H7 (cell line): ENCODE data around the gene LTC4S. TPM values are rescaled to one million over a fixed set of nuclear protein-coding genes. Genes with fewer than 3 reads are reported as not detected.
"Not testable (repeated sequence)": the region's sequence is repeated elsewhere in the genome, so short reads cannot be mapped to it uniquely, and the experiment has no call there.

Source experiments
- DNase-seq: peaks from one replicate; pipeline ENCODE4 v3.0.0; 2012
- H3K27me3 ChIP-seq: 2 replicates; pipeline ENCODE4 v1.6.0; 2011; ENCODE audit warnings: mild to moderate bottlenecking, low read length; ENCODE audit not compliant: control insufficient read depth, insufficient read depth
- H3K36me3 ChIP-seq: replicated peaks from 2 replicates; pipeline ENCODE4 v1.5.1; 2011; ENCODE audit warnings: low read length; ENCODE audit not compliant: control insufficient read depth, insufficient read depth
- H3K4me3 ChIP-seq: 2 replicates; pipeline ENCODE4 v1.5.1; 2011; ENCODE audit warnings: low read depth, mild to moderate bottlenecking, control low read depth, low read length, moderate library complexity; ENCODE audit not compliant: insufficient read depth
- total RNA-seq: library from RNA; depleted of rRNA; stranded (reverse); fragments of >200 nt; shearing (Covaris generic); gene quantifications from 2 replicates; pipeline ENCODE4 v1.2.3, GENCODE V29; 2014

The LTC4S gene
- total RNA-seq, 1 experiment from 2014 or later = 5.1 TPM

- peaks cover 57% of the 10 kb centered on the region for H3K36me3 ChIP-seq
- no peaks in the 10 kb centered on the region for H3K27me3 ChIP-seq
Observed at GRCh38 chr5:179828756-179829421, 35.1 kb downstream of the LTC4S start.

GRCh38 chr5:179829732-179830435, 36.1 kb downstream of the LTC4S start:
- Histone ChIP-seq H3K4me3 (no peak overlapping the region), H3K36me3 (peaks cover 48% of the 10 kb centered on the region), H3K27me3 (no peaks in the 10 kb centered on the region)
- no peak for DNase-seq

More at GRCh38 chr5:179828756-179829421, 35.1 kb downstream of the LTC4S start:
- peak; percentile 60 for DNase-seq
- H3K4me3 ChIP-seq = no peak overlapping the region

- no peak for DNase-seq
- no peak overlapping the region for H3K4me3 ChIP-seq
- H3K27me3 ChIP-seq = no peaks in the 10 kb centered on the region
- peaks cover 38% of the 10 kb centered on the region for H3K36me3 ChIP-seq
Observed at GRCh38 chr5:179830818-179831468, 37.2 kb downstream of the LTC4S start.

DNA sequence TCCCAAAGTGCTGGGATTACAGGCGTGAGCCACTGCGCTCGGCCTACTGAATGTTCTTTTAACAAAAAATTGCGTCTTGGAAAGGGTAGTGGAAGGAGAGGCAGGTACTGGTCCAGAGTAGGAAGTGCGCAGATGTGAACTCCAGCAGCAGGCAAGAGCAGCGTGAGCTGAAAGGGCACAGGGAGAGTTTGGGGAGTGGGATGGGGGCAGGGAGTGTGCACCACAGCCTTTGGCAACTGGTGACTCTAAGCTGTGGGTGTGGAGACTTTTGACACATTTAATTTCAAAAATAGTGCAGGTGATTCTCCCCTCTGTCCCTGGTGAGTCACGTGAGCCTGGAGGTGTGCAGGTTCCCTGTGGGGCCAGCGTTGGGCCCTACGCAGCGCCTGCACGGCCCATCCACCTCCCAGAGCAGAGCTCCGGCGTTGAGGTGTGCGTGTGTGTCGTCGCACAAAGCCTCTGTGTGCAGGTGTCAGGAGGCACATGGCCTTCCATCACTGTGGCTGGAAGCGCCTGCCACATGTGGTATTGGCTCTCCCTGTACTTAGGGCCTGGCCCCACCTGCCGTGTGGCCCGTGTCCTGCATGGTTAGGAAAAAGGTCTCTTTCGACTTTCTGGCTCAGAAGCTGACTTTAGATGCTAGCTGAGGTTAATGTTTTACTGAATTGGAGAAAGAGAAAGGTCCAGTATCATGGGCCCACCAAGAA, 38.4 kb downstream of the LTC4S start:
- peak; percentile 28 for DNase-seq
- Histone ChIP-seq H3K27me3 (no peaks in the 10 kb centered on the region), H3K36me3 (peaks cover 46% of the 10 kb centered on the region), H3K4me3 (no peak overlapping the region)

DNA sequence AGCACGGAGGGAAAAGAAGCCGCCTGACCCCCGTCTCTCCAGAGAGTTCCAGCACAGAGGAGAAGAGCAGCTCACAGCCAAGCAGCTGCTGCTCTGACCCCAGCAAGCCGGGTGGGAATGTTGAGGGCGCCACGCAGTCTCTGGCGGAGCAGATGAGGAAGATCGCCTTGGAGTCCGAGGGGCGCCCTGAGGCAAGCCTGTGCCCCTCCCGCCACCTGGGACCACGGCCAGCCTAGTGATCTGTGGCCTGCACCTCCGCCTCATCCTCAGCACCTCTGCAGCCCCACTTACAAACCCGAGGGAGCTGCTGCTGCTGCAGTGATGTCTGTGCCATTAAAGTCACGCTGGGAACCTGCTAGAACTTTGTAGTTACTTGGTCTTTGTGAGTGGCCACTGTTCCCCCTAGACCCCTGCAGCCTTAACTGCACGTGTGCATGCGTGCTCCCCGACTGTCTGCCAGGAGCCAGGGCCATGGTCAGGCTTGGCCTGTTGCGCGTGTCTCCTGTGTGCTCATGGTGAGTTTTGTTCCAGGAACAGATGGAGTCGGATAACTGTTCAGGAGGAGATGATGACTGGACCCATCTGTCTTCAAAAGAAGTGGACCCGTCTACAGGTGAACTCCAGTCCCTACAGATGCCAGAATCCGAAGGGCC, 39.4 kb downstream of the LTC4S start:
- H3K27me3 ChIP-seq = no peaks in the 10 kb centered on the region
- peak; percentile 33 for DNase-seq
- H3K4me3 ChIP-seq = no peak overlapping the region
- H3K36me3 ChIP-seq = peaks cover 54% of the 10 kb centered on the region

DNA sequence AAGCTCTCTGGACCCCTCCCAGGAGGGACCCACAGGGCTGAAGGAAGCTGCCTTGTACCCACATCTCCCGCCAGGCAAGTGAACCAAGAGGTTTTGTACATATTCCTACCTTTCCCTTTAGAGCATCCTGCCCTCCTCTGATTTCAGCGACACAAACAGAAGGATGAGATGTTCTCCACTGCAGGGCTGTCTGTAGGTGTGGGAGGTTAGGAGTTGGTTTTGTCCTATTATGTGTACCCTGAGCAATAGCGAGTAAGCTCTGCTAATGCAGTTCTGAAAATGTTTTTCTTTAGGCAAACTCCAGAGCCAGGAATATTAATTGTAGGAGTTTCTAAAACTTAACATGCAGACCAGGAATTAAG, 39.9 kb downstream of the LTC4S start:
- peak; percentile 24 for DNase-seq
- H3K4me3 ChIP-seq = no peak overlapping the region
- no peaks in the 10 kb centered on the region for H3K27me3 ChIP-seq
- peaks cover 55% of the 10 kb centered on the region for H3K36me3 ChIP-seq

DNA sequence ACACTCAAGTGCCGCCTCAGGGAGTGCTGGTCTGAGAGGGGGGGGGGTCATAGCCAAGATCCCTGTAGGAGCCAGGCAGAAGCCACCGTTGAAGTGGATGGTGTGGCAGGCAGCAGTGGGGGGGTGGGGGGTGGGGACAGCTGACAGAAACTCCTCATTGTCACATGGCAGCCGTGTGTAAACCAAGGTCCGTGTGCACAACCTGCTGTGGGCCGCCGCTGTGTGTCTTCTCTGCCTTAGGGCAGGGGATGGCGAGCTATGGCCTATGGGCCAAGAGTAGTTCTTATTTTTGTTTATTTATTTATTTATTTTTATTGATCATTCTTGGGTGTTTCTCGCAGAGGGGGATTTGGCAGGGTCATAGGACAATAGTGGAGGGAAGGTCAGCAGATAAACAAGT, 40.3 kb downstream of the LTC4S start:
- no peak overlapping the region for H3K4me3 ChIP-seq
- peaks cover 52% of the 10 kb centered on the region for H3K36me3 ChIP-seq
- peak; percentile 44 for DNase-seq
- H3K27me3 ChIP-seq = no peaks in the 10 kb centered on the region

- not testable (repeated sequence) for DNase-seq, H3K27me3 ChIP-seq, H3K4me3 ChIP-seq
- peaks cover 51% of the 10 kb centered on the region for H3K36me3 ChIP-seq
Observed at GRCh38 chr5:179834871-179835270, 41.1 kb downstream of the LTC4S start.

DNA sequence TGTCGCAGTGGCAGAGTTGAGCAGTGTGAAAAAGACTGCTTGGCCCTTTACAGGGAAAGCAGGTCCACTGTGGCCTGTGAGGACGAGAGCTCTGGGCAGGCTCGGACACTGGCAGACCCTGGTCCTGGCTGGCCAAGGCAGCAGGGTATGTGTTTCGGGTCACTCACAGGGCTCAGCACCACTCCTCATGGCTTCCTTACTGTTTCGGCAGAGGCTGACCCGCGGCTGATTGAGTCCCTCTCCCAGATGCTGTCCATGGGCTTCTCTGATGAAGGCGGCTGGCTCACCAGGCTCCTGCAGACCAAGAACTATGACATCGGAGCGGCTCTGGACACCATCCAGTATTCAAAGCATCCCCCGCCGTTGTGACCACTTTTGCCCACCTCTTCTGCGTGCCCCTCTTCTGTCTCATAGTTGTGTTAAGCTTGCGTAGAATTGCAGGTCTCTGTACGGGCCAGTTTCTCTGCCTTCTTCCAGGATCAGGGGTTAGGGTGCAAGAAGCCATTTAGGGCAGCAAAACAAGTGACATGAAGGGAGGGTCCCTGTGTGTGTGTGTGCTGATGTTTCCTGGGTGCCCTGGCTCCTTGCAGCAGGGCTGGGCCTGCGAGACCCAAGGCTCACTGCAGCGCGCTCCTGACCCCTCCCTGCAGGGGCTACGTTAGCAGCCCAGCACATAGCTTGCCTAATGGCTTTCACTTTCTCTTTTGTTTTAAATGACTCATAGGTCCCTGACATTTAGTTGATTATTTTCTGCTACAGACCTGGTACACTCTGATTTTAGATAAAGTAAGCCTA, 42.6 kb downstream of the LTC4S start:
- H3K27me3 ChIP-seq = no peaks in the 10 kb centered on the region
- H3K4me3 ChIP-seq = no peak overlapping the region
- DNase-seq = peak; percentile 57
- H3K36me3 ChIP-seq = peaks cover 50% of the 10 kb centered on the region

- no peak for DNase-seq
- Histone ChIP-seq H3K36me3 (peaks cover 46% of the 10 kb centered on the region), H3K4me3 (no peak overlapping the region), H3K27me3 (no peaks in the 10 kb centered on the region)
Observed at GRCh38 chr5:179837076-179838011, 43.6 kb downstream of the LTC4S start.

- Histone ChIP-seq H3K4me3 (no peak overlapping the region), H3K27me3 (no peaks in the 10 kb centered on the region), H3K36me3 (peaks cover 31% of the 10 kb centered on the region)
- no peak for DNase-seq
Observed at GRCh38 chr5:179839328-179840256, 45.8 kb downstream of the LTC4S start.

GRCh38 chr5:179840321-179840720, 46.5 kb downstream of the LTC4S start:
- Histone ChIP-seq H3K4me3 (no peak overlapping the region), H3K27me3 (no peaks in the 10 kb centered on the region), H3K36me3 (peaks cover 31% of the 10 kb centered on the region)
- DNase-seq = no peak
